ENCODE results near the gene EBF4.

- no peak for TF ChIP-seq MAX (CRISPR knock-in tag; IDR thresholded peaks at IDR 0.05)
- TF ChIP-seq CTCF (IDR thresholded peaks at IDR 0.05), result no peak
- TF ChIP-seq FOXP1 (CRISPR knock-in tag; IDR thresholded peaks at IDR 0.05; ENCODE audit: borderline replicate concordance), result no peak
- TF ChIP-seq TCF7 (CRISPR knock-in tag; IDR thresholded peaks at IDR 0.05; ENCODE audit: low read depth), result no peak
- no peak for TF ChIP-seq ZNF317 (CRISPR knock-in tag; IDR thresholded peaks at IDR 0.05; ENCODE audit: borderline replicate concordance, low read depth)
- no peak for TF ChIP-seq PREB (CRISPR knock-in tag; IDR thresholded peaks at IDR 0.05; ENCODE audit: borderline replicate concordance)
- TF ChIP-seq ESRRA (CRISPR knock-in tag; IDR thresholded peaks at IDR 0.05; ENCODE audit: borderline replicate concordance), result no peak
- TF ChIP-seq FOXJ3 (CRISPR knock-in tag; IDR thresholded peaks at IDR 0.05; ENCODE audit: borderline replicate concordance), result no peak
- TF ChIP-seq ZBTB43 (CRISPR knock-in tag; IDR thresholded peaks at IDR 0.05), result no peak
- no peak; the same call in 1 of the 2 replicates for TF ChIP-seq OVOL2 (CRISPR knock-in tag; IDR thresholded peaks at IDR 0.05; ENCODE audit: borderline replicate concordance)
- TF ChIP-seq FOXK1 (CRISPR knock-in tag; IDR thresholded peaks at IDR 0.05), result no peak
- no peak for TF ChIP-seq ZNF232 (CRISPR knock-in tag; IDR thresholded peaks at IDR 0.05)
- no peak for TF ChIP-seq AFF4 (CRISPR knock-in tag; IDR thresholded peaks at IDR 0.05; ENCODE audit: borderline replicate concordance)
- TF ChIP-seq ZBTB21 (CRISPR knock-in tag; IDR thresholded peaks at IDR 0.05; ENCODE audit: borderline replicate concordance), result 0 out of 2 replicates have a peak, but pooled peaks have one; percentile 32
Observed at GRCh38 chr20:2800521-2801285, 108.1 kb downstream of the EBF4 start, which contains the start of gene CPXM1.
